Measurements from ENCODE around the gene BCAN.

GRCh38 chr1:156616463-156616862 is 25.5 kb upstream of the BCAN start:
- TF ChIP-seq, protein P1, sequence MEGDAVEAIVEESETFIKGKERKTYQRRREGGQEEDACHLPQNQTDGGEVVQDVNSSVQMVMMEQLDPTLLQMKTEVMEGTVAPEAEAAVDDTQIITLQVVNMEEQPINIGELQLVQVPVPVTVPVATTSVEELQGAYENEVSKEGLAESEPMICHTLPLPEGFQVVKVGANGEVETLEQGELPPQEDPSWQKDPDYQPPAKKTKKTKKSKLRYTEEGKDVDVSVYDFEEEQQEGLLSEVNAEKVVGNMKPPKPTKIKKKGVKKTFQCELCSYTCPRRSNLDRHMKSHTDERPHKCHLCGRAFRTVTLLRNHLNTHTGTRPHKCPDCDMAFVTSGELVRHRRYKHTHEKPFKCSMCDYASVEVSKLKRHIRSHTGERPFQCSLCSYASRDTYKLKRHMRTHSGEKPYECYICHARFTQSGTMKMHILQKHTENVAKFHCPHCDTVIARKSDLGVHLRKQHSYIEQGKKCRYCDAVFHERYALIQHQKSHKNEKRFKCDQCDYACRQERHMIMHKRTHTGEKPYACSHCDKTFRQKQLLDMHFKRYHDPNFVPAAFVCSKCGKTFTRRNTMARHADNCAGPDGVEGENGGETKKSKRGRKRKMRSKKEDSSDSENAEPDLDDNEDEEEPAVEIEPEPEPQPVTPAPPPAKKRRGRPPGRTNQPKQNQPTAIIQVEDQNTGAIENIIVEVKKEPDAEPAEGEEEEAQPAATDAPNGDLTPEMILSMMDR (IDR thresholded peaks at IDR 0.05): no peak
- TF ChIP-seq EP300 (IDR thresholded peaks at IDR 0.05) (peak in 2 of 4 donors; percentile 69 to 84), POLR2A (IDR thresholded peaks at IDR 0.05) (no peak)
